ENCODE data around the gene HERPUD1.

- TF ChIP-seq CTCF (IDR thresholded peaks at IDR 0.05) (no peak), POLR2A (IDR thresholded peaks at IDR 0.05) (no peak)
Measured at GRCh38 chr16:56950455-56950854, 18.5 kb downstream of the HERPUD1 start.

Measured in adrenal gland (tissue), 5 donors.